Body of pancreas (tissue), 4 donors: ENCODE data around the gene MARCO.

Experiments used
- POLR2A ChIP-seq, 3 donors: fragments of 450-650 bp; IDR thresholded peaks; one replicate each; pipeline ENCODE4 v1.6.1; 2016; ENCODE audit warnings: antibody characterized with exemption in 3 of 3, mild to moderate bottlenecking in 2 of 3
- TF ChIP-seq, protein P1 (sequence below), 7 experiments: fragments of 450-650 bp in 4 of 7; fragments of 200-600 bp in 3 of 7; sonication (generic) in 3 of 7; IDR thresholded peaks; one replicate each; pipeline ENCODE4 v1.5.1; 2016 to 2019; ENCODE audit warnings: antibody characterized with exemption in 7 of 7

GRCh38 chr2:118913803-118914645, 28.0 kb upstream of the MARCO start:
- TF ChIP-seq, protein P1, sequence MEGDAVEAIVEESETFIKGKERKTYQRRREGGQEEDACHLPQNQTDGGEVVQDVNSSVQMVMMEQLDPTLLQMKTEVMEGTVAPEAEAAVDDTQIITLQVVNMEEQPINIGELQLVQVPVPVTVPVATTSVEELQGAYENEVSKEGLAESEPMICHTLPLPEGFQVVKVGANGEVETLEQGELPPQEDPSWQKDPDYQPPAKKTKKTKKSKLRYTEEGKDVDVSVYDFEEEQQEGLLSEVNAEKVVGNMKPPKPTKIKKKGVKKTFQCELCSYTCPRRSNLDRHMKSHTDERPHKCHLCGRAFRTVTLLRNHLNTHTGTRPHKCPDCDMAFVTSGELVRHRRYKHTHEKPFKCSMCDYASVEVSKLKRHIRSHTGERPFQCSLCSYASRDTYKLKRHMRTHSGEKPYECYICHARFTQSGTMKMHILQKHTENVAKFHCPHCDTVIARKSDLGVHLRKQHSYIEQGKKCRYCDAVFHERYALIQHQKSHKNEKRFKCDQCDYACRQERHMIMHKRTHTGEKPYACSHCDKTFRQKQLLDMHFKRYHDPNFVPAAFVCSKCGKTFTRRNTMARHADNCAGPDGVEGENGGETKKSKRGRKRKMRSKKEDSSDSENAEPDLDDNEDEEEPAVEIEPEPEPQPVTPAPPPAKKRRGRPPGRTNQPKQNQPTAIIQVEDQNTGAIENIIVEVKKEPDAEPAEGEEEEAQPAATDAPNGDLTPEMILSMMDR (IDR thresholded peaks at IDR 0.05) = no peak
- TF ChIP-seq POLR2A (IDR thresholded peaks at IDR 0.05) = no peak
